Right atrium auricular region (tissue), 2 donors: ENCODE data around the gene LYRM7. TPM values are rescaled to one million over a fixed set of nuclear protein-coding genes. Genes with fewer than 3 reads are reported as not detected.

Source experiments
- DNase-seq: peaks from one replicate; pipeline ENCODE4 v3.0.0-alpha.2; 2019; ENCODE audit warnings: low spot score
- H3K27ac ChIP-seq, 2 donors: fragments of 200-600 bp; sonication (generic); 1 replicate in 1 of 2; 2 replicates in 1 of 2; pipeline ENCODE4 v1.5.1; 2016 to 2019
- H3K27me3 ChIP-seq, 2 donors: fragments of 200-600 bp; sonication (generic); one replicate each; pipeline versions ENCODE4 v1.5.1 to v1.6.0; 2017 to 2019
- H3K36me3 ChIP-seq: fragments of 200-600 bp; sonication (generic); one replicate; pipeline ENCODE4 v1.5.1; 2016
- H3K4me1 ChIP-seq, 2 donors: fragments of 200-600 bp; sonication (generic); one replicate each; pipeline versions ENCODE4 v1.5.1 to v1.6.0; 2017 to 2019
- H3K4me3 ChIP-seq, 2 donors: fragments of 200-600 bp; sonication (generic); 1 replicate in 1 of 2; 2 replicates in 1 of 2; pipeline ENCODE4 v1.5.1; 2017 to 2019; ENCODE audit warnings: mild to moderate bottlenecking in 1 of 2, moderate library complexity in 1 of 2
- H3K9me3 ChIP-seq, 2 donors: fragments of 200-600 bp; sonication (generic); one replicate each; pipeline ENCODE4 v1.5.1; 2019
- CTCF ChIP-seq, 2 donors: fragments of 200-600 bp; sonication (generic); IDR thresholded peaks; one replicate each; pipeline ENCODE4 v1.5.1; 2019; ENCODE audit warnings: antibody characterized with exemption in 2 of 2
- total RNA-seq, 2 donors: library from RNA; depleted of rRNA; stranded (reverse); fragments of >200 nt; gene quantifications; one replicate each; pipeline ENCODE4 v1.1.0, GENCODE V29; 2016

The LYRM7 gene
- total RNA-seq, 2 donors from 2014 or later, result 7.5 to 30.7 TPM

GRCh38 chr5:131160134-131160533 is 10.6 kb upstream of the LYRM7 start:
- Histone ChIP-seq H3K9me3 (no peaks in the 10 kb centered on the region), H3K4me1 (peaks cover 0 to 13% of the 10 kb centered on the region in 2 donors), H3K36me3 (peaks cover 48% of the 10 kb centered on the region), H3K27me3 (no peaks in the 10 kb centered on the region), H3K4me3 (no peak overlapping the region), H3K27ac (no peak overlapping the region)
- no peak for DNase-seq
- TF ChIP-seq CTCF (IDR thresholded peaks at IDR 0.05), result no peak

GRCh38 chr5:131163276-131164119 is 7.2 kb upstream of the LYRM7 start:
- H3K27me3 ChIP-seq, result no peaks in the 10 kb centered on the region
- TF ChIP-seq CTCF (IDR thresholded peaks at IDR 0.05), result no peak

GRCh38 chr5:131164191-131165118 is 6.3 kb upstream of the LYRM7 start:
- Histone ChIP-seq H3K27me3 (no peaks in the 10 kb centered on the region), H3K9me3 (no peaks in the 10 kb centered on the region), H3K27ac (peak overlapping the region; percentile 96), H3K4me1 (peaks cover 0 to 19% of the 10 kb centered on the region in 2 donors), H3K4me3 (peak overlapping the region; percentile 85 to 86), H3K36me3 (peaks cover 32% of the 10 kb centered on the region)
- no peak for TF ChIP-seq CTCF (IDR thresholded peaks at IDR 0.05)
- peak; percentile 69 for DNase-seq

More at GRCh38 chr5:131163276-131164119, 7.2 kb upstream of the LYRM7 start:
- H3K4me3 ChIP-seq, result peak overlapping the region; percentile 85 to 86
- H3K4me1 ChIP-seq, result peaks cover 0 to 19% of the 10 kb centered on the region in 2 donors
- no peak for DNase-seq
- peaks cover 39% of the 10 kb centered on the region for H3K36me3 ChIP-seq
- no peaks in the 10 kb centered on the region for H3K9me3 ChIP-seq
- peak overlapping the region; percentile 96 for H3K27ac ChIP-seq

GRCh38 chr5:131165119-131165727 is 5.5 kb upstream of the LYRM7 start, which contains the start of gene HINT1:
HINT1 (minus strand) TSS chr5:131165256; CDS start chr5:131165205, 51 bp downstream.
- peak in 1 of 2 donors; percentile 39 for TF ChIP-seq CTCF (IDR thresholded peaks at IDR 0.05)
- peaks cover 25% of the 10 kb centered on the region for H3K36me3 ChIP-seq
- H3K27ac ChIP-seq, result peak within 1 kb of the TSS; percentile 96
- DNase-seq, result peak; percentile 86
- H3K4me3 ChIP-seq, result peak within 1 kb of the TSS; percentile 85 to 86
- peaks cover 0 to 23% of the 10 kb centered on the region in 2 donors for H3K4me1 ChIP-seq
- no peaks in the 10 kb centered on the region for H3K27me3 ChIP-seq
- H3K9me3 ChIP-seq, result no peaks in the 10 kb centered on the region

GRCh38 chr5:131167615-131168014 is 3.1 kb upstream of the LYRM7 start:
- no peak for DNase-seq
- Histone ChIP-seq H3K9me3 (no peaks in the 10 kb centered on the region), H3K27ac (no peak overlapping the region), H3K36me3 (peaks cover 2% of the 10 kb centered on the region), H3K4me3 (no peak overlapping the region), H3K4me1 (peaks cover 0 to 38% of the 10 kb centered on the region in 2 donors), H3K27me3 (no peaks in the 10 kb centered on the region)
- TF ChIP-seq CTCF (IDR thresholded peaks at IDR 0.05), result no peak
